Adrenal gland (tissue), 12 donors: ENCODE results near the gene DNAJC12. TPM values are rescaled to one million over a fixed set of nuclear protein-coding genes. Genes with fewer than 3 reads are reported as not detected.

ENCODE experiments used
- DNase-seq, 7 donors: peaks; one replicate each; pipeline ENCODE4 v3.0.0-alpha.2; 2019 to 2020
- H3K27ac ChIP-seq, 5 donors: fragments of 200-600 bp; sonication (generic) in 4 of 5; 1 replicate in 3 of 5; 2 replicates in 2 of 5; pipeline versions ENCODE4 v1.5.1 to v1.8.0; 2016 to 2020; ENCODE audit warnings: mild to moderate bottlenecking in 1 of 5
- H3K27me3 ChIP-seq: fragments of 200-600 bp; 2 replicates; pipeline ENCODE4 v1.8.0; 2021
- H3K36me3 ChIP-seq, 2 donors: fragments of 200-600 bp; replicated peaks in 1 of 2; 1 replicate in 1 of 2; 2 replicates in 1 of 2; pipeline versions ENCODE4 v1.5.1 to v1.8.0; 2018 to 2022
- H3K4me1 ChIP-seq, 2 donors: fragments of 200-600 bp; replicated peaks in 1 of 2; 1 replicate in 1 of 2; 2 replicates in 1 of 2; pipeline versions ENCODE4 v1.5.1 to v1.8.0; 2018 to 2021
- H3K4me3 ChIP-seq, 4 donors: fragments of 200-600 bp; sonication (generic) in 3 of 4; one replicate each; pipeline ENCODE4 v1.5.1; 2016 to 2018
- H3K9me3 ChIP-seq, 3 donors: fragments of 200-600 bp; sonication (generic) in 1 of 3; replicated peaks in 1 of 3; 1 replicate in 2 of 3; 2 replicates in 1 of 3; pipeline versions ENCODE4 v1.5.1 to v1.8.0; 2016 to 2021
- POLR2A ChIP-seq, 2 donors: fragments of 450-650 bp; IDR thresholded peaks; one replicate each; pipeline ENCODE4 v1.6.1; 2017; ENCODE audit warnings: antibody characterized with exemption in 2 of 2, mild to moderate bottlenecking in 2 of 2, moderate library complexity in 1 of 2
- WGBS, 4 donors: extraction: QIAGEN DNeasy Blood & Tissue Kit in 2 of 4; methylation state at CpG; one replicate each; pipeline versions ENCODE4 v1.1.5 to v1.1.7; 2013 to 2017; 5-methylcytosine and 5-hydroxymethylcytosine counted together
- intact Hi-C, 2 donors: fragments of 100-400 bp; cut with DNase I; formaldehyde crosslinking; loops; one replicate each; pipeline versions ENCODE4 v1.14.1 to v1.15.0; 2022 to 2023
- polyA plus RNA-seq, 3 donors: library from polyadenylated mRNA; stranded (reverse); fragments of 200-250 nt in 2 of 3; fragments of 350-450 nt in 1 of 3; fragmentation: Illumina TruSeq in 1 of 3; extraction: RNeasy Lipid Tissue Mini Kit (QIAGEN cat#74804) in 1 of 3; gene quantifications; one replicate each; pipeline ENCODE4 v1.2.3, GENCODE V29; 2013 to 2014
- total RNA-seq, 9 donors: library from RNA; depleted of rRNA in 4 of 9; stranded (reverse); fragments of >200 nt in 4 of 9; fragments of 120-200 nt in 1 of 9; fragmentation: NEBNext Ultra II Directional in 1 of 9; extraction: Animal tissue kit (Norgen Biotek cat#: 25700) in 1 of 9; gene quantifications; one replicate each; pipeline versions ENCODE4 v1.1.0 to v1.2.4, GENCODE V29; 2013 to 2023
- TF ChIP-seq, protein P1 (sequence below), 6 experiments: fragments of 450-650 bp in 4 of 6; fragments of 200-600 bp in 2 of 6; sonication (generic) in 1 of 6; IDR thresholded peaks; 1 replicate in 5 of 6; 2 replicates in 1 of 6; pipeline versions ENCODE4 v1.5.1 to v1.8.0; 2016 to 2021; ENCODE audit warnings: antibody characterized with exemption in 6 of 6, mild to moderate bottlenecking in 2 of 6, moderate library complexity in 1 of 6
- donor health status: healthy with polysubstance abuse.
- donor health status: Bipolar disorder and iron deficiency.
- donor health status: DM: yes; HTN: yes; CAD: no.
- donor health status: DM: no; HTN: no; CAD: no.
- donor health status: DM: no; HTN: no; CAD: no.
- donor health status: DM: yes; HTN: yes; CAD: no.

Gene DNAJC12
- total and polyA plus RNA-seq, 12 donors: 21.0 to 228 (median 56.2) TPM

GRCh38 chr10:67852761-67853160 lies 14.8 kb upstream of the DNAJC12 start:
- Histone ChIP-seq H3K27me3 (no peaks in the 10 kb centered on the region), H3K4me1 (peaks cover 5 to 8% of the 10 kb centered on the region in 2 donors), H3K36me3 (no peaks in the 10 kb centered on the region), H3K27ac (no peak overlapping the region), H3K4me3 (no peak overlapping the region), H3K9me3 (no peaks in the 10 kb centered on the region)
- TF ChIP-seq, protein P1, sequence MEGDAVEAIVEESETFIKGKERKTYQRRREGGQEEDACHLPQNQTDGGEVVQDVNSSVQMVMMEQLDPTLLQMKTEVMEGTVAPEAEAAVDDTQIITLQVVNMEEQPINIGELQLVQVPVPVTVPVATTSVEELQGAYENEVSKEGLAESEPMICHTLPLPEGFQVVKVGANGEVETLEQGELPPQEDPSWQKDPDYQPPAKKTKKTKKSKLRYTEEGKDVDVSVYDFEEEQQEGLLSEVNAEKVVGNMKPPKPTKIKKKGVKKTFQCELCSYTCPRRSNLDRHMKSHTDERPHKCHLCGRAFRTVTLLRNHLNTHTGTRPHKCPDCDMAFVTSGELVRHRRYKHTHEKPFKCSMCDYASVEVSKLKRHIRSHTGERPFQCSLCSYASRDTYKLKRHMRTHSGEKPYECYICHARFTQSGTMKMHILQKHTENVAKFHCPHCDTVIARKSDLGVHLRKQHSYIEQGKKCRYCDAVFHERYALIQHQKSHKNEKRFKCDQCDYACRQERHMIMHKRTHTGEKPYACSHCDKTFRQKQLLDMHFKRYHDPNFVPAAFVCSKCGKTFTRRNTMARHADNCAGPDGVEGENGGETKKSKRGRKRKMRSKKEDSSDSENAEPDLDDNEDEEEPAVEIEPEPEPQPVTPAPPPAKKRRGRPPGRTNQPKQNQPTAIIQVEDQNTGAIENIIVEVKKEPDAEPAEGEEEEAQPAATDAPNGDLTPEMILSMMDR (IDR thresholded peaks at IDR 0.05): no peak
- TF ChIP-seq POLR2A (IDR thresholded peaks at IDR 0.05): no peak
- no peak for DNase-seq
- WGBS, 4 donors: 63 to 72% (median 72%) methylated on average over 5 of the region's 5 CpGs
- intact Hi-C loops: loop anchor here in 1 of 2 donors (10.0 kb wide), 1 partner anchor 352 kb away; no protein-coding TSS in a partner anchor

DNA sequence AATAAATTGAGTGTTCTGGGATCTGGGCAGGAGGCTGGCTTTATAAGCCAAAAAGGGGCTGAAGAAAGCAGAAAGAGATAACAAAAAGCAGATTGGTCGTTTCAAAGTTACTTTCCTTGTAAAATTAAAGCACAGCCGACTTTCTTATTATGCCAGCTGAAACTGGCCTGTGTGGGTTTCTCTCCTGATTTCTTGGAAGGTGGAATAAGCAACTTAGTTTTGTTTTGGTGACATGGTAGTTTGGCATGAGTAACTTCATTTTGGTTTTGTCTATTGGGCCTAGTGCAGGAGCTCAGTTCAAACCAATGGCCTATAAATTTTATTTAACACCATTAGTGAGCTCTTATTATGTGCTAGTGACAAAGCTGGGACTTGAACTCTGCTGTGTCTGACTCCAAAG lies 13.2 kb upstream of the DNAJC12 start:
- no peak for TF ChIP-seq POLR2A (IDR thresholded peaks at IDR 0.05)
- TF ChIP-seq, protein P1 (IDR thresholded peaks at IDR 0.05): no peak
- intact Hi-C loops: loop anchor here in 1 of 2 donors (10.0 kb wide), 1 partner anchor 354 kb away; no protein-coding TSS in a partner anchor
- WGBS, 4 donors: 73 to 89% (median 79%) methylated on average over 2 of the region's 2 CpGs
- peaks cover 5 to 8% of the 10 kb centered on the region in 2 donors for H3K4me1 ChIP-seq
- no peaks in the 10 kb centered on the region for H3K27me3 ChIP-seq
- no peak overlapping the region for H3K27ac ChIP-seq
- no peak for DNase-seq
- no peaks in the 10 kb centered on the region for H3K36me3 ChIP-seq
- H3K4me3 ChIP-seq: no peak overlapping the region
- H3K9me3 ChIP-seq: no peaks in the 10 kb centered on the region

DNA sequence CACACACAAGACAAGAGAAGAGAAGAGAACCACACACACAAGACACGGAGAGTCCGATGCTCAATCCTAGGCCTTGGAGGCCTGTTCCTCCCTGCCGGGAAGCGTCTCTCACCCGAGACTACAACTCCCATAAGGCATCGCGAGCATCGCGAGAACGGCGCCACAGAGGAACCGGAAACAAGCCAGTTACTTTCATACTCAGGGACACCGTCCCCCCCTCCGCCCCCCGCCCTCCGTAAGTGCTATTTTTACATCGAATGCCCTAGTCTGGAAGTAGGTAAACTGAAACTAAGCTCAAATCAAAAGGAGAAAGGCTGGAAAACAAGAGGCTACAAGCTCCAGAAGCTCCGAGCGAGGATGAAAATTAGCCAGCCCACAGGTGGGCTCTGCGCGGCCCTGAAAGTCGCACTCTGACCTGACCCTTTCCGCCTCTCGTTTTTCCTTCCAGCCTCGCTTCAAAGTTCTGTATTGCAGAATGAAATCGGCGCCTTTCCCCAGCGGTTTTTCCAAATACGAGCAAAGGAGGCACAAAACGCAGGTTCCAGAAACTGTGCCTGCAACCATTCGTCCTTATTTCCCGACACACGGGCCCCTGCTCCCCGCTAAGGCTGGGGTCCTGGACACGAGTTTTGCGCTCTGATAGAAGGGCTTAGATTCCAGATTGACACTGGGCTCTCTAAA lies 11.5 kb upstream of the DNAJC12 start:
- Histone ChIP-seq H3K27me3 (no peaks in the 10 kb centered on the region), H3K9me3 (no peaks in the 10 kb centered on the region), H3K4me3 (peak overlapping the region; percentile 51 to 98 (median 77)), H3K4me1 (peaks cover 5 to 8% of the 10 kb centered on the region in 2 donors), H3K27ac (peak overlapping the region; percentile 91 to 100 (median 95)), H3K36me3 (no peaks in the 10 kb centered on the region)
- intact Hi-C loops: loop anchor here in 1 of 2 donors (10.0 kb wide), 1 partner anchor 355 kb away; no protein-coding TSS in a partner anchor
- DNase-seq: peak; percentile 97 to 99 (median 97)
- 0 to 1% (median 1%) methylated on average over 20 to 36 of the region's 36 CpGs for WGBS, 4 donors
- TF ChIP-seq, protein P1 (IDR thresholded peaks at IDR 0.05): peak in 4 of 6 experiments; percentile 15 to 40 (median 30)
- peak; percentile 53 to 76 for TF ChIP-seq POLR2A (IDR thresholded peaks at IDR 0.05)

DNA sequence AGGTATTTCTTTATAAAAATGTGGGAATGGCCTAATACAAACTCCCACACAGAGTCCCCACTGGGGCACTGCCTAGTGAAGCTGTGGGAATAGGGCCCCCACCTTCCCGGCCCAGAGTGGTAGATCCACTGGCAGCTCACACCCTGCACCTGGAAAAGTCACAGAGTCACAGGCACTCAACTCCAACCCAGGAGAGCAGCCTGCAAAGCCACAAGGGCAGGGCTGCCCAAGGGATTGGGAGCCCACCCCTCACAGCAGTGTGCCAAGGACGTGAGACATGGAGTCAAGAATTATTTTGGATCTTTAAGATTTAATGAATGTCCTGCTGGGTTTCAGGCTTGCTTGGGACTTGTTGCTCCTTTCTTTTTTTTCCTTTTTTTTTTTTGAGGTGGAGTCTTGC lies 5.3 kb upstream of the DNAJC12 start:
- 76 to 91% (median 87%) methylated on average over 2 of the region's 2 CpGs for WGBS, 4 donors
- Histone ChIP-seq H3K27me3 (no peaks in the 10 kb centered on the region), H3K9me3 (no peaks in the 10 kb centered on the region), H3K4me3 (no peak overlapping the region), H3K4me1 (no peaks in the 10 kb centered on the region), H3K27ac (no peak overlapping the region), H3K36me3 (no peaks in the 10 kb centered on the region)
- TF ChIP-seq, protein P1 (IDR thresholded peaks at IDR 0.05): no peak
- no peak for TF ChIP-seq POLR2A (IDR thresholded peaks at IDR 0.05)
- no peak for DNase-seq
- intact Hi-C loops: no loop called here
